Muscle layer of duodenum (tissue), 2 donors: Measurements from ENCODE around the gene CA5A.

ENCODE experiments used
- H3K27ac ChIP-seq: one replicate; pipeline ENCODE4 v1.7.0; 2013; ENCODE audit warnings: mild to moderate bottlenecking, low read length
- H3K27me3 ChIP-seq: one replicate; pipeline ENCODE4 v1.7.0; 2013; ENCODE audit warnings: low read depth, mild to moderate bottlenecking, control low read depth, low read length
- H3K36me3 ChIP-seq, 2 donors: one replicate each; pipeline ENCODE4 v1.7.0; 2013; ENCODE audit warnings: low read length in 2 of 2, control low read depth in 1 of 2, mild to moderate bottlenecking in 1 of 2; ENCODE audit not compliant: insufficient read depth in 2 of 2, control insufficient read depth in 1 of 2
- H3K4me1 ChIP-seq, 2 donors: one replicate each; pipeline ENCODE4 v1.7.0; 2013; ENCODE audit warnings: low read length in 2 of 2, mild to moderate bottlenecking in 2 of 2, control low read depth in 1 of 2, moderate library complexity in 1 of 2; ENCODE audit not compliant: insufficient read depth in 2 of 2, control insufficient read depth in 1 of 2
- H3K4me3 ChIP-seq, 2 donors: one replicate each; pipeline ENCODE4 v1.7.0; 2013; ENCODE audit warnings: low read length in 2 of 2, low read depth in 1 of 2, mild to moderate bottlenecking in 1 of 2
- H3K9me3 ChIP-seq, 2 donors: one replicate each; pipeline ENCODE4 v1.7.0; 2013; ENCODE audit warnings: low read length in 2 of 2, control low read depth in 1 of 2, mild to moderate bottlenecking in 1 of 2; ENCODE audit not compliant: control insufficient read depth in 1 of 2
- donor health status: healthy.

The CA5A gene

GRCh38 chr16:87961623-87962022 lies 25.3 kb upstream of the CA5A start:
- peaks cover 0 to 16% of the 10 kb centered on the region in 2 donors for H3K4me1 ChIP-seq
- H3K9me3 ChIP-seq, result no peaks in the 10 kb centered on the region
- no peak overlapping the region for H3K27ac ChIP-seq
- H3K4me3 ChIP-seq, result no peak overlapping the region
- no peaks in the 10 kb centered on the region for H3K27me3 ChIP-seq
- no peaks in the 10 kb centered on the region for H3K36me3 ChIP-seq

- Histone ChIP-seq H3K27ac (no peak overlapping the region), H3K4me1 (peaks cover 3 to 11% of the 10 kb centered on the region in 2 donors), H3K27me3 (no peaks in the 10 kb centered on the region), H3K36me3 (no peaks in the 10 kb centered on the region), H3K9me3 (no peaks in the 10 kb centered on the region), H3K4me3 (no peak overlapping the region)
These were observed 24.5 kb upstream of the CA5A start for GRCh38 chr16:87960852-87961251.

- Histone ChIP-seq H3K27me3 (no peaks in the 10 kb centered on the region), H3K4me3 (no peak overlapping the region), H3K4me1 (peaks cover 8 to 14% of the 10 kb centered on the region in 2 donors), H3K27ac (no peak overlapping the region), H3K36me3 (no peaks in the 10 kb centered on the region), H3K9me3 (no peaks in the 10 kb centered on the region)
These were observed 24.0 kb upstream of the CA5A start for GRCh38 chr16:87960296-87960695.

GRCh38 chr16:87959391-87959990 lies 23.2 kb upstream of the CA5A start:
- H3K4me1 ChIP-seq, result peaks cover 14 to 22% of the 10 kb centered on the region in 2 donors
- no peak overlapping the region for H3K27ac ChIP-seq
- no peak overlapping the region for H3K4me3 ChIP-seq
- no peaks in the 10 kb centered on the region for H3K36me3 ChIP-seq
- no peaks in the 10 kb centered on the region for H3K27me3 ChIP-seq
- H3K9me3 ChIP-seq, result no peaks in the 10 kb centered on the region

GRCh38 chr16:87958632-87959031 lies 22.3 kb upstream of the CA5A start:
- Histone ChIP-seq H3K36me3 (peaks cover 0 to 2% of the 10 kb centered on the region in 2 donors), H3K4me3 (no peak overlapping the region), H3K9me3 (no peaks in the 10 kb centered on the region), H3K27ac (no peak overlapping the region), H3K27me3 (no peaks in the 10 kb centered on the region), H3K4me1 (peaks cover 14 to 26% of the 10 kb centered on the region in 2 donors)

GRCh38 chr16:87957296-87958094 lies 21.2 kb upstream of the CA5A start:
- H3K4me3 ChIP-seq, result no peak overlapping the region
- H3K36me3 ChIP-seq, result peaks cover 0 to 4% of the 10 kb centered on the region in 2 donors
- peaks cover 24 to 32% of the 10 kb centered on the region in 2 donors for H3K4me1 ChIP-seq
- H3K9me3 ChIP-seq, result no peaks in the 10 kb centered on the region
- H3K27me3 ChIP-seq, result no peaks in the 10 kb centered on the region
- no peak overlapping the region for H3K27ac ChIP-seq

GRCh38 chr16:87956365-87957231 lies 20.3 kb upstream of the CA5A start:
- peak overlapping the region; percentile 74 for H3K27ac ChIP-seq
- H3K36me3 ChIP-seq, result peaks cover 0 to 4% of the 10 kb centered on the region in 2 donors
- H3K9me3 ChIP-seq, result no peaks in the 10 kb centered on the region
- H3K4me1 ChIP-seq, result peaks cover 28 to 40% of the 10 kb centered on the region in 2 donors
- H3K27me3 ChIP-seq, result no peaks in the 10 kb centered on the region
- H3K4me3 ChIP-seq, result peak overlapping the region; percentile 42 to 50

GRCh38 chr16:87956098-87956364 lies 19.7 kb upstream of the CA5A start:
- Histone ChIP-seq H3K36me3 (peaks cover under 1 to 4% of the 10 kb centered on the region in 2 donors), H3K27ac (peak overlapping the region; percentile 74), H3K9me3 (no peaks in the 10 kb centered on the region), H3K27me3 (no peaks in the 10 kb centered on the region), H3K4me3 (peak overlapping the region in 1 of 2 donors; percentile 50), H3K4me1 (peaks cover 28 to 40% of the 10 kb centered on the region in 2 donors)

GRCh38 chr16:87955302-87956097 lies 19.2 kb upstream of the CA5A start:
- H3K36me3 ChIP-seq, result peaks cover 3 to 4% of the 10 kb centered on the region in 2 donors
- H3K4me3 ChIP-seq, result no peak overlapping the region
- peaks cover 28 to 40% of the 10 kb centered on the region in 2 donors for H3K4me1 ChIP-seq
- H3K27ac ChIP-seq, result peak overlapping the region; percentile 74
- no peaks in the 10 kb centered on the region for H3K9me3 ChIP-seq
- H3K27me3 ChIP-seq, result no peaks in the 10 kb centered on the region

GRCh38 chr16:87954826-87955225 lies 18.5 kb upstream of the CA5A start:
- no peak overlapping the region for H3K4me3 ChIP-seq
- peaks cover 3 to 4% of the 10 kb centered on the region in 2 donors for H3K36me3 ChIP-seq
- peaks cover 28 to 40% of the 10 kb centered on the region in 2 donors for H3K4me1 ChIP-seq
- no peaks in the 10 kb centered on the region for H3K27me3 ChIP-seq
- peak overlapping the region; percentile 74 for H3K27ac ChIP-seq
- H3K9me3 ChIP-seq, result no peaks in the 10 kb centered on the region
